SK-N-DZ (cell line): ENCODE results near the gene FXYD5.

Experiments
- DNase-seq: peaks from one replicate; pipeline ENCODE4 v3.0.0-alpha.2; 2015; ENCODE audit warnings: low spot score

Gene FXYD5

GRCh38 chr19:35155981-35156672, 1.6 kb downstream of the FXYD5 start:
- no peak for DNase-seq

GRCh38 chr19:35156673-35157014, 2.1 kb downstream of the FXYD5 start:
- no peak for DNase-seq

GRCh38 chr19:35157431-35157830, 2.9 kb downstream of the FXYD5 start:
- no peak for DNase-seq

- DNase-seq: no peak
Observed at GRCh38 chr19:35159606-35160005, 5.1 kb downstream of the FXYD5 start.

GRCh38 chr19:35160629-35161433, 6.3 kb downstream of the FXYD5 start:
- DNase-seq: no peak

GRCh38 chr19:35161434-35161743, 6.9 kb downstream of the FXYD5 start:
- no peak for DNase-seq

- no peak for DNase-seq
Observed at GRCh38 chr19:35162471-35163326, 8.2 kb downstream of the FXYD5 start.

- DNase-seq: no peak
Observed at GRCh38 chr19:35164418-35164817, 9.9 kb downstream of the FXYD5 start.

- DNase-seq: no peak
Observed at GRCh38 chr19:35165200-35166058, 10.9 kb downstream of the FXYD5 start.

- DNase-seq: no peak
Observed at GRCh38 chr19:35166100-35167063, 11.8 kb downstream of the FXYD5 start.

- DNase-seq: no peak
Observed at GRCh38 chr19:35167251-35168119, 12.9 kb downstream of the FXYD5 start.

- no peak for DNase-seq
Observed at GRCh38 chr19:35168196-35168595, 13.7 kb downstream of the FXYD5 start.

- no peak for DNase-seq
Observed at GRCh38 chr19:35169221-35169995, 14.9 kb downstream of the FXYD5 start.

- DNase-seq: no peak
Observed at GRCh38 chr19:35170359-35171061, 16.0 kb downstream of the FXYD5 start.

- DNase-seq: no peak
Observed at GRCh38 chr19:35171730-35172129, 17.2 kb downstream of the FXYD5 start.

GRCh38 chr19:35174226-35174625, 19.7 kb downstream of the FXYD5 start:
- no peak for DNase-seq

- DNase-seq: no peak
Observed at GRCh38 chr19:35176181-35176570, 21.6 kb downstream of the FXYD5 start.
